HepG2 (cell line): ENCODE measurements around the gene SIN3A. TPM values are rescaled to one million over a fixed set of nuclear protein-coding genes. Genes with fewer than 3 reads are reported as not detected.

Experiments used
- FOXA3 ChIP-seq: IDR thresholded peaks from 2 replicates; pipeline ENCODE4 v1.6.1; 2016; ENCODE audit warnings: missing genetic modification reagents, missing compliant biosample characterization
- IRF2 ChIP-seq: IDR thresholded peaks from 2 replicates; pipeline ENCODE4 v1.6.1; 2018; ENCODE audit warnings: missing genetic modification reagents, missing compliant biosample characterization
- MTF2 ChIP-seq: sonication (generic); formaldehyde crosslinking; IDR thresholded peaks from 2 replicates; pipeline ENCODE4 v1.5.0; 2020; ENCODE audit warnings: missing genetic modification reagents, borderline replicate concordance
- MXI1 ChIP-seq: IDR thresholded peaks from 3 replicates; pipeline ENCODE4 v1.6.1; 2012; ENCODE audit warnings: low read depth, low read length, inconsistent platforms, borderline replicate concordance
- NR1H2 ChIP-seq: sonication (generic); formaldehyde crosslinking; IDR thresholded peaks from 2 replicates; pipeline ENCODE4 v1.8.1; 2022; ENCODE audit warnings: low read depth, missing genetic modification reagents, borderline replicate concordance
- SIX1 ChIP-seq: sonication (generic); formaldehyde crosslinking; IDR thresholded peaks from 2 replicates; pipeline ENCODE4 v1.4.0; 2020; ENCODE audit warnings: missing genetic modification reagents, borderline replicate concordance
- TP53 ChIP-seq: sonication (generic); formaldehyde crosslinking; conservative IDR thresholded peaks from 2 replicates; pipeline ENCODE4 v1.4.0; 2020; ENCODE audit warnings: missing genetic modification reagents
- ZFAT ChIP-seq: sonication (generic); formaldehyde crosslinking; conservative IDR thresholded peaks from 2 replicates; pipeline ENCODE4 v1.8.1; 2023; ENCODE audit warnings: missing genetic modification reagents, inconsistent platforms
- ZNF138 ChIP-seq: sonication (generic); formaldehyde crosslinking; IDR thresholded peaks from 2 replicates; pipeline ENCODE4 v1.5.0; 2020; ENCODE audit warnings: mild to moderate bottlenecking, low read depth, missing genetic modification reagents
- ZNF251 ChIP-seq: sonication (generic); formaldehyde crosslinking; IDR thresholded peaks from 2 replicates; pipeline ENCODE4 v1.9.0; 2021; ENCODE audit warnings: mild to moderate bottlenecking, missing genetic modification reagents
- ZNF446 ChIP-seq: sonication (generic); formaldehyde crosslinking; IDR thresholded peaks from 2 replicates; pipeline ENCODE4 v1.5.0; 2020; ENCODE audit warnings: mild to moderate bottlenecking, missing genetic modification reagents
- ZNF737 ChIP-seq: sonication (generic); formaldehyde crosslinking; IDR thresholded peaks from 2 replicates; pipeline ENCODE4 v1.5.0; 2020; ENCODE audit warnings: missing genetic modification reagents, mild to moderate bottlenecking, borderline replicate concordance
- polyA plus RNA-seq, 8 experiments: library from polyadenylated mRNA; depleted of rRNA in 3 of 8; stranded (reverse) in 7 of 8; unstranded in 1 of 8; fragments of >200 nt; fragmentation: Illumina TruSeq in 4 of 8; extraction: Trizol in 4 of 8; gene quantifications; 2 replicates each; pipeline versions ENCODE4 v1.2.1 to v1.2.3, GENCODE V29; 2011 to 2016; ENCODE audit warnings: low read depth in 4 of 8, missing spikeins in 1 of 8, mixed read lengths in 1 of 8; ENCODE audit not compliant: insufficient read depth in 1 of 8
- total RNA-seq, 5 experiments: library from RNA; depleted of rRNA; stranded (reverse); fragments of >200 nt; fragmentation: Illumina TruSeq; extraction: Trizol; gene quantifications; 2 replicates each; pipeline ENCODE4 v1.2.3, GENCODE V29; 2016; ENCODE audit warnings: low read depth in 1 of 5
- TF ChIP-seq, protein P1 (sequence below): sonication (generic); formaldehyde crosslinking; IDR thresholded peaks from 2 replicates; pipeline ENCODE4 v1.5.0; 2020; ENCODE audit warnings: mild to moderate bottlenecking, missing genetic modification reagents
- TF ChIP-seq, protein P2 (sequence below): sonication (generic); formaldehyde crosslinking; IDR thresholded peaks from 2 replicates; pipeline ENCODE4 v1.9.0; 2021; ENCODE audit warnings: missing genetic modification reagents, borderline replicate concordance
- TF ChIP-seq, protein P3 (sequence below): sonication (generic); formaldehyde crosslinking; IDR thresholded peaks from 2 replicates; pipeline ENCODE4 v1.4.0; 2020; ENCODE audit warnings: missing genetic modification reagents; ENCODE audit errors: not compliant biosample characterization
- TF ChIP-seq, protein P4 (sequence below): sonication (generic); formaldehyde crosslinking; IDR thresholded peaks from 2 replicates; pipeline ENCODE4 v1.4.0; 2020; ENCODE audit warnings: mild to moderate bottlenecking, low read depth, missing genetic modification reagents
- TF ChIP-seq, protein P5 (sequence below): sonication (generic); formaldehyde crosslinking; IDR thresholded peaks from 2 replicates; pipeline ENCODE4 v1.4.0; 2020; ENCODE audit warnings: missing genetic modification reagents
- TF ChIP-seq, protein P6 (sequence below): sonication (generic); formaldehyde crosslinking; conservative IDR thresholded peaks from 2 replicates; pipeline ENCODE4 v1.4.0; 2020; ENCODE audit warnings: missing genetic modification reagents
- TF ChIP-seq, protein P7 (sequence below): IDR thresholded peaks from 2 replicates; pipeline ENCODE4 v1.6.1; 2016; ENCODE audit warnings: missing biosample characterization, missing genetic modification reagents, low read depth

SIN3A gene
- total and polyA plus RNA-seq, 2 of the 13 experiments (the other 11 are each of a cell fraction or from before 2014, with no cell fraction given): 16.1 to 28.1 TPM

DNA sequence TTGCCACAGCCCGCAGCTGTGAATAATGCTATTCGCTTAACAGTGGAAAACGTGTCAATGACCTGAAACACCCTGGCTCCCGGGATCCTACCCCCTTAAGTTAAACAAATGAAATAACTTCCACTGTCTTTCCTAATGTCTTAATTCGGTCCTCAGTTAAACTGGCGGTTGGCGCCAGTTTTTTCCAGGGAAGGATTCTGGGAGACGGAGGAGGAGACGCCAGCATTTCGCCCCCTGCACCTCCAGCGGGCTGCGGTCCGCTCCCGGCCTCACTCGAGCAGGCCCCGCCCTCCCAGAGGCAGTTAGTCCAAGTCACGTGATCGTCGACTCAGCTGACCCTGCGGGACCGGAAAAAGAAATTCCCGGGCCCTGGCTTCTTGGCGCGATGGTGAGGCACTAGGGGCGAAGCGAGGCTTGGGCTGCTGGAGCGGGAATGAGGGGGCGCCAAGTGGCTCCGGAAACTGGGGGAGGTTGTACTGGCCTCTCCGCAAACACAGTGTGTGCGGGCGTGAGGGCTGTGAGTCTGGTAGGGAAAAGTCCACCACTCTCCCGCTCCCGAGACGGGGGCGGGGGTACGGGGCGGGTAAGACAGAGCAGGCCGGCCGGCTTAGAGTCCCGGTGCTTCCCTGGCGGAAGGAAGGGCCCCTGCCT lies 115.7 kb downstream of the SIN3A start, which contains the start of gene COMMD4 (continued):
- TF ChIP-seq ZNF138 (CRISPR knock-in tag): no peak
- TF ChIP-seq, protein P1, sequence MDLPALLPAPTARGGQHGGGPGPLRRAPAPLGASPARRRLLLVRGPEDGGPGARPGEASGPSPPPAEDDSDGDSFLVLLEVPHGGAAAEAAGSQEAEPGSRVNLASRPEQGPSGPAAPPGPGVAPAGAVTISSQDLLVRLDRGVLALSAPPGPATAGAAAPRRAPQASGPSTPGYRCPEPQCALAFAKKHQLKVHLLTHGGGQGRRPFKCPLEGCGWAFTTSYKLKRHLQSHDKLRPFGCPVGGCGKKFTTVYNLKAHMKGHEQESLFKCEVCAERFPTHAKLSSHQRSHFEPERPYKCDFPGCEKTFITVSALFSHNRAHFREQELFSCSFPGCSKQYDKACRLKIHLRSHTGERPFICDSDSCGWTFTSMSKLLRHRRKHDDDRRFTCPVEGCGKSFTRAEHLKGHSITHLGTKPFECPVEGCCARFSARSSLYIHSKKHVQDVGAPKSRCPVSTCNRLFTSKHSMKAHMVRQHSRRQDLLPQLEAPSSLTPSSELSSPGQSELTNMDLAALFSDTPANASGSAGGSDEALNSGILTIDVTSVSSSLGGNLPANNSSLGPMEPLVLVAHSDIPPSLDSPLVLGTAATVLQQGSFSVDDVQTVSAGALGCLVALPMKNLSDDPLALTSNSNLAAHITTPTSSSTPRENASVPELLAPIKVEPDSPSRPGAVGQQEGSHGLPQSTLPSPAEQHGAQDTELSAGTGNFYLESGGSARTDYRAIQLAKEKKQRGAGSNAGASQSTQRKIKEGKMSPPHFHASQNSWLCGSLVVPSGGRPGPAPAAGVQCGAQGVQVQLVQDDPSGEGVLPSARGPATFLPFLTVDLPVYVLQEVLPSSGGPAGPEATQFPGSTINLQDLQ: no peak
- peak; percentile 71 for TF ChIP-seq FOXA3 (CRISPR knock-in tag)
- TF ChIP-seq NR1H2 (CRISPR knock-in tag): no peak
- TF ChIP-seq ZFAT (CRISPR knock-in tag): no peak
- TF ChIP-seq, protein P2, sequence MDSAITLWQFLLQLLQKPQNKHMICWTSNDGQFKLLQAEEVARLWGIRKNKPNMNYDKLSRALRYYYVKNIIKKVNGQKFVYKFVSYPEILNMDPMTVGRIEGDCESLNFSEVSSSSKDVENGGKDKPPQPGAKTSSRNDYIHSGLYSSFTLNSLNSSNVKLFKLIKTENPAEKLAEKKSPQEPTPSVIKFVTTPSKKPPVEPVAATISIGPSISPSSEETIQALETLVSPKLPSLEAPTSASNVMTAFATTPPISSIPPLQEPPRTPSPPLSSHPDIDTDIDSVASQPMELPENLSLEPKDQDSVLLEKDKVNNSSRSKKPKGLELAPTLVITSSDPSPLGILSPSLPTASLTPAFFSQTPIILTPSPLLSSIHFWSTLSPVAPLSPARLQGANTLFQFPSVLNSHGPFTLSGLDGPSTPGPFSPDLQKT (CRISPR knock-in tag): no peak
- peak; percentile 94 for TF ChIP-seq IRF2 (CRISPR knock-in tag)
- TF ChIP-seq, protein P3, sequence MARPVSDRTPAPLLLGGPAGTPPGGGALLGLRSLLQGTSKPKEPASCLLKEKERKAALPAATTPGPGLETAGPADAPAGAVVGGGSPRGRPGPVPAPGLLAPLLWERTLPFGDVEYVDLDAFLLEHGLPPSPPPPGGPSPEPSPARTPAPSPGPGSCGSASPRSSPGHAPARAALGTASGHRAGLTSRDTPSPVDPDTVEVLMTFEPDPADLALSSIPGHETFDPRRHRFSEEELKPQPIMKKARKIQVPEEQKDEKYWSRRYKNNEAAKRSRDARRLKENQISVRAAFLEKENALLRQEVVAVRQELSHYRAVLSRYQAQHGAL (CRISPR knock-in tag): no peak
- TF ChIP-seq ZNF251 (CRISPR knock-in tag): no peak
- TF ChIP-seq MTF2 (CRISPR knock-in tag): no peak
- TF ChIP-seq, protein P4, sequence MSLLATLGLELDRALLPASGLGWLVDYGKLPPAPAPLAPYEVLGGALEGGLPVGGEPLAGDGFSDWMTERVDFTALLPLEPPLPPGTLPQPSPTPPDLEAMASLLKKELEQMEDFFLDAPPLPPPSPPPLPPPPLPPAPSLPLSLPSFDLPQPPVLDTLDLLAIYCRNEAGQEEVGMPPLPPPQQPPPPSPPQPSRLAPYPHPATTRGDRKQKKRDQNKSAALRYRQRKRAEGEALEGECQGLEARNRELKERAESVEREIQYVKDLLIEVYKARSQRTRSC (CRISPR knock-in tag): no peak
- TF ChIP-seq, protein P5, sequence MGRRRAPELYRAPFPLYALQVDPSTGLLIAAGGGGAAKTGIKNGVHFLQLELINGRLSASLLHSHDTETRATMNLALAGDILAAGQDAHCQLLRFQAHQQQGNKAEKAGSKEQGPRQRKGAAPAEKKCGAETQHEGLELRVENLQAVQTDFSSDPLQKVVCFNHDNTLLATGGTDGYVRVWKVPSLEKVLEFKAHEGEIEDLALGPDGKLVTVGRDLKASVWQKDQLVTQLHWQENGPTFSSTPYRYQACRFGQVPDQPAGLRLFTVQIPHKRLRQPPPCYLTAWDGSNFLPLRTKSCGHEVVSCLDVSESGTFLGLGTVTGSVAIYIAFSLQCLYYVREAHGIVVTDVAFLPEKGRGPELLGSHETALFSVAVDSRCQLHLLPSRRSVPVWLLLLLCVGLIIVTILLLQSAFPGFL (CRISPR knock-in tag): no peak
- TF ChIP-seq, protein P6, sequence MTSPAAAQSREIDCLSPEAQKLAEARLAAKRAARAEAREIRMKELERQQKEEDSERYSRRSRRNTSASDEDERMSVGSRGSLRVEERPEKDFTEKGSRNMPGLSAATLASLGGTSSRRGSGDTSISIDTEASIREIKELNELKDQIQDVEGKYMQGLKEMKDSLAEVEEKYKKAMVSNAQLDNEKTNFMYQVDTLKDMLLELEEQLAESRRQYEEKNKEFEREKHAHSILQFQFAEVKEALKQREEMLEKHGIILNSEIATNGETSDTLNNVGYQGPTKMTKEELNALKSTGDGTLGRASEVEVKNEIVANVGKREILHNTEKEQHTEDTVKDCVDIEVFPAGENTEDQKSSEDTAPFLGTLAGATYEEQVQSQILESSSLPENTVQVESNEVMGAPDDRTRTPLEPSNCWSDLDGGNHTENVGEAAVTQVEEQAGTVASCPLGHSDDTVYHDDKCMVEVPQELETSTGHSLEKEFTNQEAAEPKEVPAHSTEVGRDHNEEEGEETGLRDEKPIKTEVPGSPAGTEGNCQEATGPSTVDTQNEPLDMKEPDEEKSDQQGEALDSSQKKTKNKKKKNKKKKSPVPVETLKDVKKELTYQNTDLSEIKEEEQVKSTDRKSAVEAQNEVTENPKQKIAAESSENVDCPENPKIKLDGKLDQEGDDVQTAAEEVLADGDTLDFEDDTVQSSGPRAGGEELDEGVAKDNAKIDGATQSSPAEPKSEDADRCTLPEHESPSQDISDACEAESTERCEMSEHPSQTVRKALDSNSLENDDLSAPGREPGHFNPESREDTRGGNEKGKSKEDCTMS (CRISPR knock-in tag): no peak
- no peak for TF ChIP-seq ZNF737 (CRISPR knock-in tag)
- TF ChIP-seq MXI1: peak; percentile 70; the same call in 1 of the 3 replicates
- TF ChIP-seq ZNF446 (CRISPR knock-in tag): no peak
- TF ChIP-seq SIX1: no peak
- TF ChIP-seq, protein P7, sequence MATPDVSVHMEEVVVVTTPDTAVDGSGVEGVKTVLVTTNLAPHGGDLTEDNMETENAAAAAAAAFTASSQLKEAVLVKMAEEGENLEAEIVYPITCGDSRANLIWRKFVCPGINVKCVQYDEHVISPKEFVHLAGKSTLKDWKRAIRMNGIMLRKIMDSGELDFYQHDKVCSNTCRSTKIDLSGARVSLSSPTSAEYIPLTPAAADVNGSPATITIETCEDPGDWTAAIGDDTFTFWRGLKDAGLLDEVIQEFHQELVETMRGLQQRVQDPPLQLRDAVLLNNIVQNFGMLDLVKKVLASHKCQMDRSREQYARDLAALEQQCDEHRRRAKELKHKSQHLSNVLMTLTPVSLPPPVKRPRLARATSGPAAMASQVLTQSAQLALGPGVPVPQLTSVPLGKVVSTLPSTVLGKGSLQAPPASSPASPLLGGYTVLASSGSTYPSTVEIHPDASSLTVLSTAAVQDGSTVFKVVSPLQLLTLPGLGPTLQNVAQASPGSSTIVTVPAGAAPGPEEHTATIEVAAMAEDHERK: no peak
- TF ChIP-seq TP53 (CRISPR knock-in tag): no peak
